Fibroblast of mammary gland (primary cell): ENCODE measurements around the gene WDHD1.
"Not testable (repeated sequence)": the region's sequence is repeated elsewhere in the genome, so short reads cannot be mapped to it uniquely, and the experiment has no call there.

Source experiments
- DNase-seq: peaks from one replicate; pipeline ENCODE4 v3.0.0-alpha.2; 2010; ENCODE audit warnings: low read depth
- H3K4me3 ChIP-seq: 2 replicates; pipeline ENCODE4 v1.5.1; 2011; ENCODE audit warnings: low read depth, mild to moderate bottlenecking, low read length, moderate library complexity; ENCODE audit not compliant: control insufficient read depth
- TF ChIP-seq, protein P1 (sequence below): conservative IDR thresholded peaks from 2 replicates; pipeline ENCODE4 v1.5.1; 2011; ENCODE audit warnings: low read depth, low read length, inconsistent platforms; ENCODE audit not compliant: control insufficient read depth, insufficient read depth

Gene WDHD1

DNA sequence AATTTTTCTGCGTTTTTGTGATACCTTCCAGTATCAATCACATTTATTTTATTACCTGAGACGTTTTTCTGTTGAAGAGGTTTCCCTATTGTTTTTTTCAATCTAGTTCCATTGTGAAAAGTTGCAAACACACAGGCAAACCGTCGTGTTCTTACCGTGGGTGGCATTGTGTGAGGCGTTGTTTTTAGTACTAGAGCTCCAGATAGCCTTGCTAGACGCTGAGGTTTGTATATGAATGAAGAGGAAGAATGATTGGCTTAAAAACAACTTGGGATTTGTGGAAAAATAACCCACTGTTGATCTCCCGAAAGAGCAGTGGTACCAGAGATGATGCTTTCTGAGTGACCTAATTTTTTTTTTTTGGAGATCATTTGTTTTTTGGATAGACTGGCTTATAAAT, 1.2 kb upstream of the WDHD1 start:
- no peak for DNase-seq
- H3K4me3 ChIP-seq = peak overlapping the region; percentile 63
- TF ChIP-seq, protein P1, sequence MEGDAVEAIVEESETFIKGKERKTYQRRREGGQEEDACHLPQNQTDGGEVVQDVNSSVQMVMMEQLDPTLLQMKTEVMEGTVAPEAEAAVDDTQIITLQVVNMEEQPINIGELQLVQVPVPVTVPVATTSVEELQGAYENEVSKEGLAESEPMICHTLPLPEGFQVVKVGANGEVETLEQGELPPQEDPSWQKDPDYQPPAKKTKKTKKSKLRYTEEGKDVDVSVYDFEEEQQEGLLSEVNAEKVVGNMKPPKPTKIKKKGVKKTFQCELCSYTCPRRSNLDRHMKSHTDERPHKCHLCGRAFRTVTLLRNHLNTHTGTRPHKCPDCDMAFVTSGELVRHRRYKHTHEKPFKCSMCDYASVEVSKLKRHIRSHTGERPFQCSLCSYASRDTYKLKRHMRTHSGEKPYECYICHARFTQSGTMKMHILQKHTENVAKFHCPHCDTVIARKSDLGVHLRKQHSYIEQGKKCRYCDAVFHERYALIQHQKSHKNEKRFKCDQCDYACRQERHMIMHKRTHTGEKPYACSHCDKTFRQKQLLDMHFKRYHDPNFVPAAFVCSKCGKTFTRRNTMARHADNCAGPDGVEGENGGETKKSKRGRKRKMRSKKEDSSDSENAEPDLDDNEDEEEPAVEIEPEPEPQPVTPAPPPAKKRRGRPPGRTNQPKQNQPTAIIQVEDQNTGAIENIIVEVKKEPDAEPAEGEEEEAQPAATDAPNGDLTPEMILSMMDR = no peak

DNA sequence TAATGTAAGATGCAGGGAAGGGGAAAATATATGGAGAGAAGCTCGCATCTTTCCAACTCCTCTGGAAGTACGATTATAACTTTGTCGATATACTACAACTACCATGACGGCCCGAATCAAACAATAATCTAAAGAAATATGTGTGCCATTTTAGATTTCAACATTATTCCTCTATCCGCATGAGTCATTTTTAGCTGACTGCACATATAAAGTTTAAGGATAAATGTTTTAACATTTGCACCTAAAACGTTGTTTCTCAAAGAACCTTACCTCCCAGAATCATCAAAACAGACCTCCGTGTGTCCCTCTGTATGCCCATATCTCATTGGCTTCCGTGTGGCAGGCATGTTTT, 482 bp downstream of the WDHD1 start:
- H3K4me3 ChIP-seq = peak overlapping the region; percentile 63
- TF ChIP-seq, protein P1 = no peak
- no peak for DNase-seq

DNA sequence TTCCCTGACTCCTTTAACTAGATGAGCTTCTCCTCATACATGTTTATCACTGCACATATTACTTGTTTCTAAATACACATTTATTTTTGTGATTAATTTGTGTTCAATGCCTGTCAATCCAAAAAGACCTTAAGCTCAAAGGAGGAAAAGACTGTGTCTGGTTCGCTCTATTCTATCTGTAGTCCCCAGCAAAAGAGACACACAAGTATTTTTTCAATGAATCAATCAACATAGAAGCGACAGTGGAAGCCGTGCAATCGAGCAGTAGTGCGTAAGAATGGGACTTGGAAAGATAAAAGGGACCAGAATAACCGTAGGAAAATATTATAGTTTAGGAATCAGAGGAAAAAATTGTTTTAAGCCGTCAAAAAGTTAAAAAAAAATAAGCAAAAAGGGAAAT, 951 bp downstream of the WDHD1 start:
- TF ChIP-seq, protein P1 = no peak
- DNase-seq = no peak
- peak overlapping the region; percentile 63 for H3K4me3 ChIP-seq

DNA sequence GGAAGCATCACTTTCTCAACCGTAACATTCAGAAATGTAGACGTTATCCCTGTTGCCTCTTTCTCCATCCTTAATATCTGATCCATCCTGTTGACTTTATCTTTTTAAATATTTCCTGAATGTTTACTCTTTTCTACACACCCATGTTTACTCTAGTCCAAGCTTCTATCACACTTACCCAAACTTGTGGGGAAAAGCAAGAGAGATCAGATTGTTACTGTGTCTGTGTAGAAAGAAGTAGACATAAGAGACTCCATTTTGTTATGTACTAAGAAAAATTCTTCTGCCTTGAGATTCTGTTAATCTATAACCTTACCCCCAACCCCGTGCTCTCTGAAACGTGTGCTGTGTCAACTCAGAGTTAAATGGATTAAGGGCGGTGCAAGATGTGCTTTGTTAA, 2.5 kb downstream of the WDHD1 start:
- H3K4me3 ChIP-seq, DNase-seq: not testable (repeated sequence)

DNA sequence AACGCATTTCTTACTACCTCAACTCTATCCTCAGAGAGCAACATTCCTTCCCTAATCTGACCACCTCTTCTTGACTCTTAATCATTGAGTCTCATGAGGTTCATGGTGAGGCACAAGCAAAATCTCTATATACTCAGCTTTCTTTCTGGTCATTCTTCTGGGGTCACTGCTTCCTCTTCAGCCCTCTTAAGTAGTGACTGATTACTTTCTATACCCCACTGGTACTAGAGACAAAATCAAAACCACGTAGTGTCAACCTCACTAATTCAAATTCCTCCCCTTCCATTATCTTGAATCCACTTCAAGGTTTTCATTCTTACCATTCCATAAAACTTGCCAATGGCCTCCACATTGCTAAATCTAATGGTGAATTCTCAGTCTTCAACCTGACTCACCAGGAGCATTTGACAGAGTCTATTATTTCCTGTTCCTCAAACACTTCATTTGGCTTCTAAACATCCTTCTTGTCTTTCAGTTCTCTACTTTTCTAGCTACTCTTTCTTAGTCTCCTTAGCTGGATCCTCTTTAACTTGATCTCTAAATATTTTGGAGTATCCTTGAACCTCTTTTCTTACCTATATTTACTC, 6.8 kb downstream of the WDHD1 start:
- DNase-seq = no peak
- no peak overlapping the region for H3K4me3 ChIP-seq
- TF ChIP-seq, protein P1 = no peak

DNA sequence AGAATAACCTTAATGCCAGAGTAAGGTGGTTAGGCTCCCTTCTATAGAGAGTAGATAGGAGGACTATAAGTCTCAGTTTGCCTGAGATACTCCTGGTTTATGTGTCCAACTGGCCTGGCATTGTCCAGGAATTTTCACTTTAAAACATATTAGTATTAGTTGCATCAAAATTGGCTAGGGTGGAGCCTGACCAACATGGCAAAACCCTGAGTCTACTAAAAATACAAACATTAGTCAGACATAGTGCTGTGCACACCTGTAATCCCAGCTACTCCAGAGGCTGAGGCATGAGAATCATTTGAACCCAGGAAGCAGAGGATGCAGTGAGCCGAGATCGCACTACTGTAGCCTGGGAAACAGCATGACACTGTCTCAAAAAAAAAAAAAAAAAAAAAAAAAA, 11.9 kb downstream of the WDHD1 start:
- DNase-seq = no peak
- TF ChIP-seq, protein P1 = no peak
- no peak overlapping the region for H3K4me3 ChIP-seq

DNA sequence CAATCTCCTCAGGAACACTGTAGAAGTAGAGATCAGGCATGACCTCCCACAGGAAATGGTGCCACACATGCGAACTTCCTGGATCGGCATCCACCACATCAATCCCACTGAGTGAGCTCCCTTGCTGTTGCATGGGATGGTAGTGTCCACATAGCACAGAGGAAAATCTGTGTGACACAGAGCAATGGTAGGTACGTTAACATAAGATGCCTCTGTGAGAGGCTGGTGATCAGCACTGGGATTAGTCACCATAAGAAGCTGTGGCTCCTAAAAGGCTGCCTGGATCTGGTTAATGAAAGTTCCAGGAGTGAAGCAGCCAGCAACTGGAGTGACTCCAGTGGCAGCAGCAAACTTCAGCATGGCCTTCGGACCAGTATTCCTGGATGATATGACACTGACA, 21.8 kb downstream of the WDHD1 start:
- TF ChIP-seq, protein P1 = no peak
- DNase-seq = no peak

DNA sequence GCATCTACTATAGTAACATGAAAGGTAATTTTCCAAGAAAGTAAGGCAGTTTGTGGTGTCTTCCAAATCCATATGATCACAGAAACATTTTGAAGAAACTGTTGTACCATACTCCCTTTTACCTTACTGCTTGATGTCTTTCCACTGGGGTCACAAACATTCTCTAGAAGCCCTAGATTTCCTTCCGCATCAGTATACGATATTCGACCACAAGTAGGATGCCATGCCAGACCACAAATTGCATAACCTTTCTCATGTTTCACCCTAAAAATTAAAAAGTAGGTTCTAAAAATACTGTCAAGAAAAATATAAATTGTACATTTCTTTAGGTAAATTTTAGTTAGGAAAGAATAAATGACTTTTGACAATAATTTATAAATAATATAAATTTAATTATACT, 26.5 kb downstream of the WDHD1 start:
- H3K4me3 ChIP-seq = no peak overlapping the region
- peak; percentile 46 for DNase-seq
- TF ChIP-seq, protein P1 = no peak

More for the DNA sequence above, 21.8 kb downstream of the WDHD1 start:
- no peak overlapping the region for H3K4me3 ChIP-seq
